B cell (primary cell): Measurements from ENCODE around the gene PRKCA.
"Not testable (repeated sequence)": the region's sequence is repeated elsewhere in the genome, so short reads cannot be mapped to it uniquely, and the experiment has no call there.

ENCODE experiments used
- EZH2 ChIP-seq: IDR thresholded peaks from 2 replicates; pipeline ENCODE4 v1.6.1; 2012; ENCODE audit warnings: borderline replicate concordance, low read depth, mild to moderate bottlenecking, moderate library complexity, low read length; ENCODE audit not compliant: insufficient read depth, poor library complexity, severe bottlenecking
- TF ChIP-seq, protein P1 (sequence below): fragments of 200-600 bp; IDR thresholded peaks from one replicate; pipeline ENCODE4 v1.8.0; 2022; ENCODE audit warnings: antibody characterized with exemption, mild to moderate bottlenecking

- TF ChIP-seq, protein P1, sequence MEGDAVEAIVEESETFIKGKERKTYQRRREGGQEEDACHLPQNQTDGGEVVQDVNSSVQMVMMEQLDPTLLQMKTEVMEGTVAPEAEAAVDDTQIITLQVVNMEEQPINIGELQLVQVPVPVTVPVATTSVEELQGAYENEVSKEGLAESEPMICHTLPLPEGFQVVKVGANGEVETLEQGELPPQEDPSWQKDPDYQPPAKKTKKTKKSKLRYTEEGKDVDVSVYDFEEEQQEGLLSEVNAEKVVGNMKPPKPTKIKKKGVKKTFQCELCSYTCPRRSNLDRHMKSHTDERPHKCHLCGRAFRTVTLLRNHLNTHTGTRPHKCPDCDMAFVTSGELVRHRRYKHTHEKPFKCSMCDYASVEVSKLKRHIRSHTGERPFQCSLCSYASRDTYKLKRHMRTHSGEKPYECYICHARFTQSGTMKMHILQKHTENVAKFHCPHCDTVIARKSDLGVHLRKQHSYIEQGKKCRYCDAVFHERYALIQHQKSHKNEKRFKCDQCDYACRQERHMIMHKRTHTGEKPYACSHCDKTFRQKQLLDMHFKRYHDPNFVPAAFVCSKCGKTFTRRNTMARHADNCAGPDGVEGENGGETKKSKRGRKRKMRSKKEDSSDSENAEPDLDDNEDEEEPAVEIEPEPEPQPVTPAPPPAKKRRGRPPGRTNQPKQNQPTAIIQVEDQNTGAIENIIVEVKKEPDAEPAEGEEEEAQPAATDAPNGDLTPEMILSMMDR = not testable (repeated sequence)
- TF ChIP-seq EZH2 = not testable (repeated sequence)
These were observed 22.1 kb downstream of the PRKCA start for GRCh38 chr17:66324381-66325004.
